ENCODE measurements around the gene TUT4. TPM values are rescaled to one million over a fixed set of nuclear protein-coding genes. Genes with fewer than 3 reads are reported as not detected.

Gene TUT4
- polyA plus RNA-seq, 1 donor: 88.1 TPM

DNA sequence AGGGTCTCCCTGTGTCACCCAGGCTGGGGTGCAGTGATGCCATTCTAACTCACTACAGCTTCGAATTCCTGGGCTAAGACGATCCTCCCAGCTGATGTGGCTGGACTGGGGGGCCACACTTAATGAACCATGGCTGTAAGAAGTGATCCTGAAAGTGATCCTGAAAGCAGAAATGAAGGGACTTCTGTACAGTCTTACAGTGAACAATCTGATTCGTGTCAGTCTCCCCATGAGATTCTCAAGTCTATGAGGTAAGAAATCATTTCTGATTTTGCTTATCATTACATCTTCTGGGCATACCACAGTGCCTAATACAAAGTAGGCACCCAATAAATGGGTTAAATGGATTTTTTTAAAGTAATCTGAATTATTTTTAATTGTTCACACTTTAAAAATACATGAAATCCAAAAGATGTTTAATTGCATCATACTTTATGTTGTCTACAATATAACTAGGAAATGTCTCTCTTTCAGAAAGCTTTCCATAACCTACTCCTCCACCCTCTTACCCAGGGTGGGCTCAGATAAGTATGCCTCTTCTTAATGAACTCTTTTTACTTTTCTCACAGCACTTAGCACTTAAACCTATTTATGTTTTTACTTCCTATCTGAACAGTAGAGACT lies 21.5 kb downstream of the TUT4 start:
- no peak for DNase-seq

DNA sequence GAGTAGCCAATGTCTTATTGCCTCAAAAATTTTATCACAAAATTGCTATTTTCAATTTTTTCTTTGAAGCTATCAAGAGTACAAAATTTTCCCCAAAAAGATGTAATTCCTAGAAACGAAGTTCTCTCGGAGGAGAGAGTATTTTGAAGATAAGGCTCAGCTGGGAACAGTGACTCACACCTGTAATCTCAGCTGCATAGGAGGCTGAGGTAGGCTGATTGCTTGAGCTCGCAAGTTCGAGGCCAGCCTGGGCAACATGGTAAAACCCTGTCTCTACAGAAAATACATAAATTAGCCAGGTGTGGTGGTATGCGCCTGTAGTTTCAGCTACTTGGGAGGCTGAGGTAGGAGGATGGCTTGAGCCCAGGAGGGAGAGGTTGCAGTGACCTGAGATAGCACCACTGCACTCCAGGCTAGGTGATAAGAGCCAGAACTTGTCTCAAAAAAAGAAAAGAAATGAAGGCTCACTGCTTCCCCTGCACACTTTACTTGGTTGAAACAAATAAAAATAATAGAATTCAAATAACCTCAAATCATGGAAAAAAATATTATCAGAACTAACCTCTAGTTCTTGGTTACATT lies 22.2 kb downstream of the TUT4 start:
- no peak for DNase-seq

DNA sequence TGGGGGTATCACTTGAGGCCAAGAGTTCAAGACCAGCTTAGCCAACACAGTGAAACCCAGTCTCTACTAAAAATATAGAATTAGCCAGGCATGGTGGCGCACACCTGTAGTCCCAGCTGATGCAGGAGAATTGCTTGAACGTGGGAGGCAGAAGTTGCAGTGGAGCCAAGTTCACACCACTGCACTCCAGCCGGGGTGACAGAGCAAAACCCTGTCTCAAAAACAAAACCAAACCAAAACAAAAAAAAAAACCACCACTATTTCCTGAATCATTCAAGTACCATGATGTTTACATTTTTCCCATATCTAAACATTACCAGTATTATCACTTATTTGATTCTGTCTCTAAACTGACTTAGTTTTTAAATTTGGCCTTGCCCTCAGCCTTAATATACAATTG lies 29.5 kb downstream of the TUT4 start:
- DNase-seq: no peak

DNA sequence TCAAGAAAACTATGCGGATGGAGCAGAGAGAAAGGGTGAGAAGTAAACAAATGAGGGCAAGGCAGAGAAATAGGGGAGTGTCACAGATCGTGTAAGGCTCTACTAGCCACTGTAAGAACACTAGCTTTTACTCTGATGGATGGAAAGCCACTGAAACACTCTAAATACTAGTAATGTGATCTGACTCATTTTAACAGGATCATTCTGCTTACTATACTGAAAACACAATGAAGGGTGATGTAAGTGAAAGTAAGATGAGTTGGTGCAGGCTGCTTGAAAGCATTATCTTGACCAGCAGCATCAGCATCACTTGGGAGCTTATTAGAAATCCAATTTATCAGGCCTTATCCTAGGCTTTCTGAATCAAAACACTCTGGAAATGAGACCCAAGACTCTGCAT lies 32.7 kb downstream of the TUT4 start:
- DNase-seq: no peak

DNA sequence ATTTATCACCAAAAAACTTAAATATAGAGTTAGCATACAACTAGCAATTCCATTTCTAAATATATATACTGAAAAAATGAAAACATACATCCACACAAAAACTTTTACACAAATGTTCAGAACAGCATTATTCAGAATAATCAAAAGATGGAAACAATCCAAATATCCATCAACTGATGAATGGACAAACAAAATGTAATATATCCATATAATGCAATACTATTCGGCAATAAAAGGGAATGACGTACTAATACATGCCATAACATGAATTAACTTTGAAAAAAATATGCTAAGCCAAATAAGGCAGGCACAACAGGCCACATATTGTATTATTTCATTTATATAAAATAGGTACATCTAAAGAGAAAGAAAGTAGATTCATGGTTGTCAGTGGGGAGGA lies 33.9 kb downstream of the TUT4 start:
- DNase-seq: no peak

DNA sequence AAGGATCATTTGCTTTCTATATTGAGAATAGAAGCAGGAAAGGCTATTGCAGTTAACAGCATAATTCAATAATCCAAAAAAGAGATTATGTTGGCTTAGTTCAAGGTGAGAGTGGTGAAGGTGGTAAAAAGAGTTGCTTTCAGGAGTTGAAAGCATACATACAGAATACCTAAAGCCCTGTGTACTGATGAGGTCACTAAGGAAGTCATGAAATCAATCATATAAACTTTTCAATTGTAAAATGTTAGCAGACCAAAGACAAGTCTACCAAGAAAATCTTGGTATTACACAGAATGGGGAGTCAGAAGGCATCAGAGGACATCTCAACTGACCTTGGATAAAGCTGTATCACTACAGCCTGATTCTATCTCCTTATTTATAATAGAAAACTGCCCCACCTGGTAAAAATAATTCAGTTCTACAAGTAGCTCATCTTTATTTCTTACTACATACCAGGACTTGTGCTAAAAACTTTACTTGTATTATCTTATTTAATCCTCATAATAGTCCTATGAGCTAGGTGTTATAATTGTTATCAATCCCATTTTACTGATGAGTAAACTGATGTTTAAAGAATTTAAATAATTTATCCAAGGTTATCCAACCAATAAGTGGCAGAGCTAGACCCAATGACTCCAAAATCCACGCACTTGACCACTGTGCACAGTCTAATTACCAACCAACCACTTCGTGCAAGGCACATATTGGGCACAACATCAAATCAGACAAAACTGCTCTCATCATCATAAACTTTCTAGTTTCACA lies 40.9 kb downstream of the TUT4 start:
- no peak for DNase-seq

DNA sequence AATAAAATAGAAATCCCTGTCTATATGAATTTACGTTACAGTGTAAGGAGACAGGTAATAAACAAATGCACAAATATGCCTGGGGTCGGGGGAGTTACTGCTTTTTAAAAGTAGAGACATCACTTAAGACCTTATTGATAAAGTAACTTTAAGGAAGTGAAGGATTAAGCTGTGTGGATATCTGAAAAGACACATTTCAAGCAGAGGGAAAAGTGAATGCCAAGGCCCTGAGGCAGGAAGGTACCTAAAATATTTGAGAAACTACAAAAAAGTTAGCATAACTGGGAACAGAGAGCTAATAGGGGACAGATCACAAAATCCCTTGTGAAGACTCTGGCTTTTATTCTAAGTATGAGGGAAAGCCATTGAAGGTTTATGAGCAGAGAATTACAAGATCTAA lies 41.5 kb downstream of the TUT4 start:
- DNase-seq: no peak

DNA sequence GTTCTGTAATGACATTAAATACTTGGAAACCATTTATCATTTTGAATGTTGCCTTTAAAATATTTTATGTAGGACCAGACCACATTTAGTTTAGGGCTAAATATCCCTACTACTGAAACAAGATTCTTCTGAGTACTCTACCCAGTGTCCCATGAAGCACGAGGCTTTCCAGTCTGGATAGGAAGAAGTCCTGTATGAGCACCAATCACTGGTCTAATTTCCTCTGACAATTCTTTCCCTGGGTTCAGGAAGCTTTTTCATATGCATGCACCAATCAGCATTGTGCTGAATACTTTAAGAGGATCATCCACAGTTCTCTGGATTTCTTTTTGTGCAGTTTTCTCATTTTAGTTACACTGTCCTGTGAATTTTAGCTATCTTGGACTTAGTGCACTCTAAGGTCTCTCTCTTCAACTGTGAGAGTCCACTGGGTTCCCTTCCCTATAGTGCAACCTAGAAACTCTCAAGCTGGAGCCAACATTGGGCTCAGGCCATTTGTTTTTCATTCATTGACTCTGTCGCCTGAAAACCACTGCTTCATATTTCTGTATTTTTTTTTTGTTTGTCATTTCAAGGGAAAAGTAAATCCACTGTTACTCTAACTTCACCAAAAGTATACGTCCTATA lies 45.9 kb downstream of the TUT4 start:
- DNase-seq: no peak

DNA sequence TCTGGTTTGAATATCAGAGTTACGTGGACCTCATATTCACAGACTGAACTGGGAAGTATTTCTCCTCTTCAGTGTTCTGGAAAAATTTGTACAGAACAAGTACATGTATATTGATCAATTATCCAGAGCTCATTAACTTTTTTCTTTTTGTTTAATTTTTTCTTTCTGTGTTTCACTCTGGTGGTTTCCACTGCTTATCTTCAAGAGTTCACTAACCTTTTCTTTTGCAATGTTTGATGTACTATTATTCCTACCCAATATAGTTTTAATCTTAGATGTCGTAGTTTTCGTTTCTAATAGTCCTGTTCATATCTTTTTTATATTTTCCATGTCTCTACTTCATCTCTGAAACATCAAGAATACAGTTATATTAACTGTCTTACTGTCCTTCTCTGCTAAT lies 46.5 kb downstream of the TUT4 start:
- DNase-seq: no peak

DNA sequence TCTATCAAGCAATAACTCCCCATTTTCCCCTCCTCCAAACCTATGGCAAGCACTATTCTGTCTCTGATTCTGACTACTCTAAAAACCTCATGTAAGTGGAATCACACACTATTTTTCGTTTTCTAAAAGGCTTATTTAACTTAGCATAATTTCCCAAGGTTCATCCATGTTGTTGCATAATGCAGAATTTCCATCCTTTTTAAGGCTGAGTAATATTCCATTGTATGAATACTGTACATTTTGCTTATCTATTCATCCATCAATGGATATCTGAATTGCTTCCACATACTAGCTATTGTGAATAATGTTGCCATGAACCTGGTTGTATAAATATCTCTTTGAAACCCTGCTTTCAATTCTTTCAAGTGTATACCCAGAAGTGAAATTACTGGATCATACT lies 48.2 kb downstream of the TUT4 start:
- DNase-seq: no peak

DNA sequence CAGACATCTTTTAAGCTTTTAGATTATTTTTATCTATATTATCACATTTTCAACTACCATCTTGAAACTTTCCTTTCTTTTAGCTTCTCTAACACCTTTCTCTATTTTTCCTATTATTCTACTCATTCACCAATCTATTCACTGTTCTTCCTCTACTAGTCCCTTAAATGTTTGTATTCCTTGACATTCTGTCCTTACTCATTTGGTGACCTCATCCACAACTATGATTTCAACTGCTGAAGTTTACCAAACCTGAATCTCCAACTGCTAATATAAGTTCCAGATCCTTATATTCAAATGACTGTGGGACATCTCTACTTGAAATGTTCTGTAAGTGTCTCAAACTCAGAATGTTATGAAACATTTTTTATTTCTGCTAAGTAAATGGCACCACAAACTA lies 49.2 kb downstream of the TUT4 start:
- no peak for DNase-seq

DNA sequence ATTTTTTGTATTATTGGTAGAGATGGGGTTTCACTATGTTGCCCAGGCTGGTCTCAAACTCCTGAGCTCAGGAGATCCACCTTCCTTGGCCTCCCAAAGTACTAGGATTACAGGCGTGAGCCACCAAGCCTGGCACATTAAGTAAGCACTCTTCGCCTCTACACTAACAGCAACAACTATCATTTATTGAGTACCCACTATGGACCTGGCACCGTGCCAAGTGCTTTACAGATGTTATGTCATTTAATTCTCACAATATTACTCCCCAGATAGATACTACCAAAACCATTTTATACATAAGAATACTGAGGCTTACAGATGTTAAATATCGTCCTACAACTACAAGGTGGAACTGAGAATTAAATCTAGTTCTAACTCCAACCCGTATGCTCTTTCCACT lies 50.1 kb downstream of the TUT4 start:
- no peak for DNase-seq

DNA sequence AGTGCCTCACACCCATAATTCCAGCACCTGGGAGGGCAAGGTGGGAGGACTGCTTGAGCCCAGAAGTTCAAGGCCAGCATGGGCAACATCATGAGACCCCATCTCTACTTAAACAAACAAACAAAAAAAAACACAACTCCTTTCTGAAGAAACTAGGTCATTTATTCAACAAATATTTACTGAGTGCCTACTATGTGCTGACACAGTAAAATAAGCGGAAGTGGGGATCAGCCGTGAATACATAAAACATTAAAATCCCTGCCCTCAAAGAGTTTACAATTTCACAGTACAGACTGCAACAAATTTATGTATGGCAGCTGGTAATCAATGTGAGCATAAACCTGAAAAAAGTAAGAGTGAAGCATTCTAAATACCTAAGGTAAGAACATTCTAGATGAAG lies 65.3 kb downstream of the TUT4 start:
- DNase-seq: no peak

DNA sequence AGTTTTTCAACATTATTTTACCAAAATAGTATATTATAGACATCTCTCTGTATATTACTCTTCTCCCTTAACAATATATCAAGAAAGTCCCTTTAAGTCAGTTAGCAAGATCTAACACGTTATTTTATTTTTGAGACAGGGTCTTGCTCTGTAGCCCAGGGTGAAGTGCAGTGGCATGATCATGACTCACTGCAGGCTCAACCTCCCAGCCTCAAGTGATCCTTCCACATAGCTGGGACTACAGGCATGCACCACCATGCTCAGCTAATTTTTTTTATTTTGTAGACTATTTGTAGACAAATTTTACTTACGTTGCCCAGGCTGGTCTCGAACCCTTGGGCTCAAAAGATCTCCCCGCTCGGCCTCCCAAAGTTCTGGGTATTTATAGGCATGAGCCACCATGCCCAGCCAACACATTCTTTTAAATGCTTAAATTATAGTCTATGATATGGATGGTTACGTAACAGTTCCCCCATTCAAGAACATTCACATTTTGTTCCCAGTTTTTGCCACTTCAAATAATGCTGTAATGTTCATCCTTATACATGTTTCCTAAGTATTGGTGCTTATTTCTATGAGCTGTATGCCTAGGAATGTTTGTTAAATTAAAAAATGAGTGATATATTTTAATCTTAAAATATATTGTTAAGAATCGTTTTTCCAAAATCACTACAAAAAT lies 70.4 kb downstream of the TUT4 start:
- no peak for DNase-seq

DNA sequence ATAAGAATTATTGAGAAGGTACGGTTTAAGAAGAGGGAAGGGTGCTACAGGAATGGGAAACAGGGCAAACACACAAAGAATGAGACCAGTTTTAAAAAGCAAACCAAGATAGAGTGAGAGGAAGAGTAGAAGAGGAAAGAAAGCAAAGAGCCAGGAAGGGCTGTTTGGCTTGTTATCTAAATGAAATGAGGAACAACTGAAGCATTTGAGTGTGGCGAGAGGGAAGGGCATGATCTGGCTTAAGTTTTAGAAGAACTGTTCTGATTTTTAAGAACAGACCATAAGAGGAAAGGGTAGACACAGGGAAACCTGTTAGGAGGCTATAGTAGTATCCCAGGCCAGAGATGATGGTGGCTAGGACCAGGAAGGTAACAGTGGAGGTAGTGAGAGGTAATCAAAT lies 73.8 kb downstream of the TUT4 start:
- DNase-seq: no peak

DNA sequence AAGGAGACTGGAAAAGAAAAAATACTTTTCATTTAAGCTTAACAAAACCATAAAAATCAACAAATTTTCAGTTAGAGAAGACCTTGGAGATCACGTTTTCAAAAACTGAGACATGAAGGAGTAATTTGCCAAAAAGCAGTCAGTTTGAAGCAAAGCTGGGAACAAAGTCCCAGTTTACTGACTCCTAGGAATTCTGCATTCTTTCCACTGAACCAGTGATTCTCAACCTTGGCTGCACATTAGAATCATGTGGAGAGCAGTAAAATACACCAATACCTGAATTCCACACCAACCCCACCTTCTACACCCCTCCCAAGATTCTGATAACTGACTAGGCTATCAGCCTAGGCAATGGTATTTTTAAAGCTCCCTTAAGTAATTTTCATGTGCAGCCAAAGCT lies 75.0 kb downstream of the TUT4 start:
- no peak for DNase-seq

DNA sequence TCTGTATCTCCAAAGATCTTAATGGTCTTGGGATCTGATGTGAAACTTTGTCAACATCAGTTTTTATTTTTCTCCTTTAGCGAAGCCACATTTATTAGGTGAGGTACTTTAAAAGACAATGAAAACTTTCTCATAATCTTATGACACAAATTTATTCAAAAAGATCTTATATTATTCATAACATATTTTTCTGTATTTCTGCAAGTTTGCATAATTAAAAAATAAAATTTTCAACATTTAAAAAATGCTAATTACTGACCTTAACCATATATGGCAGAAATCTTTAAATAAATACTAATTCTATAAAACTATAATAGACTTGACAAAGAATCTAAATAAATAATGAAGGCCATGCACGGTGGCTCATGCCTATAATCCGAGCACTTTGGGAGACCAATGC lies 75.9 kb downstream of the TUT4 start:
- DNase-seq: no peak

DNA sequence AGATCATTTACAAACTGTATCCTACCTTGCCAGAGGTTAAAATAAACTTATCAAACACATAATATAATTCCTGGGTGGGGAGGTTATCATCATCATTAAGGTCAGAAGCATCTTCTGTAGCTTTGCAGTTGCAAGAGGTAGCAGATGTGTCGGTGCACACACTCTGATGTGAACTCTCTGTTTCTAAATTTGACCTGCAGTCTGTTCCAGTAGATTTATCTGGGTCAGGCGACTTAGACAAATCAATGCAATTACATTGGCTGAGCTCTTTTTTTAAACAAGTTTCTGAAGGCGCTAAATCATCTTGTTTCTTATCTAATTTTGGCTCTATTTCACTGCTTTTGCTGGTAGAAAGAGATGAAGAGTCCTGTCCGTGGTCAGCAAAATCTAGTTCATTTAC lies 78.1 kb downstream of the TUT4 start:
- no peak for DNase-seq

DNA sequence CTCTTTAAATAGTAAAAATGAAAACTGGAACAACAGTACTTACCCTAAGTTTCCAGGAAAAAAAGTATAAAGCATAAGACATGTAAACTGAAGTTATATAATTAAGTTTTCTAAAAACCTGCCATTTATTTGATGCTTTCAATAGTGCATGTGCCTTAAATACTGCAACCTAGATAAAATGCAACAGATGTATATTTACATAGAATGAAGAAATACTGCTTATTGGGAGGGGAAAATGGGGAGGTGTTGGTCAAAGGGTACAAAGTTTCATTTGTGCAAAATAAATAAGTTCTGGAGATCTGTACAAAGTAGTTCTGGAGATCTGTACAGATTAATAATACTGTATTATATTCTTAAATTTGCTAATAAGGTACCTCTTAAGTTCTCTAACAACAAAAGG lies 79.9 kb downstream of the TUT4 start:
- no peak for DNase-seq

DNA sequence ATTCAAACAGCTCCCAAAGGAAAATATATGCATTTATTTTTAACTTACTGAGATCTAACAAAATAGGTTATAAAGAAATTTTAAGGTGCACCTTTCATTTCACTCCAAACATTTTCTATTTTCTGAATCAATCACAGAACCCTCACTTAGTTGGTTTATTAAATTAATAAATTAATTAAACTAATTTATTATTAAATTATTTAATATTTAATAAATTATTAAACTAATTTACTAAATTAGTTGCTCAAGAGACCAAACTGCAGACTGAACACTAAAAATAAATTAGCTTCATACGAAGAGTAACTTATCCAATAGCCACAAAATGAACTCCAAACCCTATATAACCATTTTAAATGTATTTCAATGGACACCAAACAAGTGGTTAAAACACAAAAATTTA lies 80.5 kb downstream of the TUT4 start:
- no peak for DNase-seq

DNA sequence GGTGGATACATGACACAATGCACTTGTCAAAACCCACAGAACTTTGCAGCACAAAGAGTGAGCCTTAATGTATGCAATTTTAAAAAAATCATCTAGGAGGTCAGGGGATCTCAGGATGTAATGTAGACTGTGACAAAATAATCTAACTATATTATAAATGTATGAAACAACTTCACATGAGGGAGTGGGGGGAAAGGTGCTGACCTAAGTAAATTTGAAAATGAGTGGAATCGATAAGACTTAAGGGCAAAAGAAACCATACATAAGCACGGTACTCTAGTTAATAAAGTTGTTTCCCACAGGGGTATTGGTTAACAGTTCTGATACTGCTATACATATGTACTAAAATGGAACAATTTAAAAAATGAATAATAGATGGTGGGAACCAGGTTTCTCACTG lies 83.8 kb downstream of the TUT4 start:
- no peak for DNase-seq

DNA sequence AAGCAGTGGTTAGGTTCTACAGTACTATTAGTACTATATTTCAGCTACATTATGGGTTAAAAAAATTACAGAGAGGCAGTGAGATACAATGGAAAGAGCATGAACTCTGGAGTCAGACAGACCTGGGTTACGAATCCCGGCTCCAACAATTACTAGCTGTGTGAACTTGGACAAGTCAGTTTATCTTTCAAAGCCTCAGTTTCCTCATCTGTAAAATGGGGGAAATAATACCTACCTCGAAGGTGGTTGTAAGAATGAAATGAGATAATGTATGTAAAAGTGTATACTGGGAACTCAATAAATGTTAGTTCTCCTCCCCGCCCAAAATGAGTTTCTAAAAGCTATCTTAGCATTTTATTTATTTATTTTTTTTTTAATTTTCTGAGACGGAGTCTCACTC lies 89.0 kb downstream of the TUT4 start:
- DNase-seq: no peak

DNA sequence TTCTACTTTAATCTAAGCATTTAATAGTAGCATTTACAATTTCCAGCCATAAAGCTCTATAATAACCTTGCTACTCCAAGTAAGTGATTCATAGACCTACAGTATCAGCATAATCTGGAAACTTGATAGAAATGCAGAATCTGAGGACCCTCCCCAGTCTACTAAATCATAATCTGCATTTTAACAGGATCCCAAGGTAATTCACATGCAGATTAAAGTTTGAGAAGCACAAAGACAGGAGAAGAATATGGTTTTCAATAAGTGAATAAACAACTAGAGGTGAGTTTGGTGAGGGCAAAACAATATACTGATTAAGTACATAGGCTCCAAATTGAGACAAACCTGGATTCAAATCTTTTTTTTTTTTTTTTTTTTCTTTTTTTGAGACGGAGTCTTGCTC lies 91.1 kb downstream of the TUT4 start:
- no peak for DNase-seq
